Left ventricle myocardium inferior (tissue), 1 donor: ENCODE results near the gene SKI. TPM values are rescaled to one million over a fixed set of nuclear protein-coding genes. Genes with fewer than 3 reads are reported as not detected.

ENCODE experiments used
- DNase-seq: peaks from one replicate; pipeline ENCODE4 v3.0.0-alpha.2; 2020
- H3K27ac ChIP-seq: fragments of 200-600 bp; replicated peaks from 2 replicates; pipeline ENCODE4 v1.8.0; 2021
- H3K27me3 ChIP-seq: fragments of 200-600 bp; 2 replicates; pipeline ENCODE4 v1.8.0; 2021; ENCODE audit warnings: low read depth
- H3K36me3 ChIP-seq: fragments of 200-600 bp; 2 replicates; pipeline ENCODE4 v1.8.0; 2021
- H3K4me1 ChIP-seq: fragments of 200-600 bp; 2 replicates; pipeline ENCODE4 v1.8.0; 2021
- H3K4me3 ChIP-seq: fragments of 200-600 bp; 2 replicates; pipeline ENCODE4 v1.8.0; 2021; ENCODE audit warnings: mild to moderate bottlenecking, moderate library complexity
- H3K9me3 ChIP-seq: fragments of 200-600 bp; replicated peaks from 2 replicates; pipeline ENCODE4 v1.8.0; 2021
- CTCF ChIP-seq: fragments of 200-600 bp; IDR thresholded peaks from 2 replicates; pipeline ENCODE4 v1.8.0; 2021; ENCODE audit warnings: antibody characterized with exemption, mild to moderate bottlenecking, borderline replicate concordance
- intact Hi-C: fragments of 100-400 bp; cut with micrococcal nuclease; formaldehyde crosslinking; loops from one replicate; pipeline ENCODE4 v1.11.0; 2022
- total RNA-seq: library from RNA; stranded (reverse); fragmentation: NEBNext Ultra II Directional; extraction: Animal tissue kit (Norgen Biotek cat#: 25700); gene quantifications from one replicate; pipeline ENCODE4 v1.2.1, GENCODE V29; 2021
- donor health status: DM: no; HTN: yes; CAD: no; lungs with severe emphysema.

The SKI gene
- total RNA-seq, 1 donor from 2014 or later = 37.9 TPM

- Histone ChIP-seq H3K4me1 (peaks cover 49% of the 10 kb centered on the region), H3K27me3 (no peaks in the 10 kb centered on the region), H3K27ac (no peak overlapping the region), H3K4me3 (no peak overlapping the region), H3K9me3 (no peaks in the 10 kb centered on the region), H3K36me3 (peaks cover 53% of the 10 kb centered on the region)
- intact Hi-C loops = no loop called here
- no peak for DNase-seq
- no peak for TF ChIP-seq CTCF
Observed at GRCh38 chr1:2308844-2309243, 80.7 kb downstream of the SKI start.

GRCh38 chr1:2310332-2311183, 82.4 kb downstream of the SKI start:
- intact Hi-C loops = no loop called here
- H3K4me1 ChIP-seq = peaks cover 52% of the 10 kb centered on the region
- DNase-seq = no peak

GRCh38 chr1:2311184-2312032, 83.3 kb downstream of the SKI start:
- H3K4me1 ChIP-seq = peaks cover 60% of the 10 kb centered on the region
- H3K4me3 ChIP-seq = no peak overlapping the region
- DNase-seq = peak; percentile 55
- no peaks in the 10 kb centered on the region for H3K9me3 ChIP-seq
- peak overlapping the region; percentile 92 for H3K27ac ChIP-seq
- H3K36me3 ChIP-seq = peaks cover 27% of the 10 kb centered on the region
- intact Hi-C loops = no loop called here
- peak; percentile 52 for TF ChIP-seq CTCF
- H3K27me3 ChIP-seq = no peaks in the 10 kb centered on the region

More at GRCh38 chr1:2310332-2311183, 82.4 kb downstream of the SKI start:
- H3K9me3 ChIP-seq = no peaks in the 10 kb centered on the region
- H3K4me3 ChIP-seq = no peak overlapping the region
- peaks cover 35% of the 10 kb centered on the region for H3K36me3 ChIP-seq
- peak overlapping the region; percentile 92 for H3K27ac ChIP-seq
- H3K27me3 ChIP-seq = no peaks in the 10 kb centered on the region
- TF ChIP-seq CTCF = no peak

GRCh38 chr1:2312160-2312514, 84.0 kb downstream of the SKI start:
- Histone ChIP-seq H3K4me3 (no peak overlapping the region), H3K4me1 (peaks cover 65% of the 10 kb centered on the region), H3K9me3 (no peaks in the 10 kb centered on the region), H3K27me3 (no peaks in the 10 kb centered on the region), H3K27ac (peak overlapping the region; percentile 92), H3K36me3 (peaks cover 20% of the 10 kb centered on the region)
- DNase-seq = no peak
- intact Hi-C loops = no loop called here
- TF ChIP-seq CTCF = no peak

DNA sequence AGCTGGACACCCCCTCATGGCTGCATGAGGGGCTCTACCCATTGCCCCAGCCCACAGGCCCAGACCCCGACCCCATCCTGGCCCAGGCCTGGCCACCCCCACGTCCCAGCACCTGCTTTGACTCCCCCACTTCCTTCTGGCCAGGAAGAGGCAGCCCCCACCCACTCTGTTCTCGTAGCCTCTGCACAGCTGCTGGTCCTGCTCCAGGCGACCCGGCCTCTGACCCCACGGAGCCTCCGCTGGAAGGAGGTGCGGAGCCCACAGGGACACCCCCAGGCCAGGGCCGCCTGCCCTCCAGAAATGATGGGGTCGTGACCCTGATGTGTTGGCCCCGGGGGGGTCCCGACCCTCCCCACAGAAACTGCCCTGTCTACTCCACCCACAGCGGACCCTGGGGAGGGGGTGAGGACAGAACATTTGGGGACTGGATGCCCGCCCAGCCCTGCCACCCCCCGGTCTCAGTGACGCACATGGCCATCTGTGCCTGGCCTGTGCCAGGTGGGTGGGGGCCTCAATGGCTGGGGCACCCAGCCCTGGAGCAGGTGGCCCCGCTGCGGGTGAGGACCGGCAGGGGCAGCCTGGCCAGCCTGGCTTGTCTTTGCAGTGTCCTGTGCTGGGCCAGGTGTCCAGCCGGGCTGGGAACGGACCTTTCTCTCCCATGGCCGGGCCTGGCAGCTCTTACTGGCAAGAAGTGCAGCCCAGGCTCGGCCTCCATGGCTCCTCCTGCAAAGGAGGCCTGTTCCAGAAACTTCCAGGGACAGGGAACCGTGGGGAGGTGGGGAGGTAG, 84.6 kb downstream of the SKI start:
- peak overlapping the region; percentile 92 for H3K27ac ChIP-seq
- H3K27me3 ChIP-seq = no peaks in the 10 kb centered on the region
- no peak overlapping the region for H3K4me3 ChIP-seq
- intact Hi-C loops = no loop called here
- peaks cover 70% of the 10 kb centered on the region for H3K4me1 ChIP-seq
- no peak for TF ChIP-seq CTCF
- peaks cover 14% of the 10 kb centered on the region for H3K36me3 ChIP-seq
- no peak for DNase-seq
- H3K9me3 ChIP-seq = no peaks in the 10 kb centered on the region
